HG03196 (cell line): ENCODE results near the gene NTRK3.
"Not testable (repeated sequence)": the region's sequence is repeated elsewhere in the genome, so short reads cannot be mapped to it uniquely, and the experiment has no call there.

Source experiments
- ATAC-seq: cut with Tn5 transposase; IDR thresholded peaks from one replicate; pipeline ENCODE4 v1.9.1; 2021; ENCODE audit not compliant: unreplicated experiment

The NTRK3 gene

DNA sequence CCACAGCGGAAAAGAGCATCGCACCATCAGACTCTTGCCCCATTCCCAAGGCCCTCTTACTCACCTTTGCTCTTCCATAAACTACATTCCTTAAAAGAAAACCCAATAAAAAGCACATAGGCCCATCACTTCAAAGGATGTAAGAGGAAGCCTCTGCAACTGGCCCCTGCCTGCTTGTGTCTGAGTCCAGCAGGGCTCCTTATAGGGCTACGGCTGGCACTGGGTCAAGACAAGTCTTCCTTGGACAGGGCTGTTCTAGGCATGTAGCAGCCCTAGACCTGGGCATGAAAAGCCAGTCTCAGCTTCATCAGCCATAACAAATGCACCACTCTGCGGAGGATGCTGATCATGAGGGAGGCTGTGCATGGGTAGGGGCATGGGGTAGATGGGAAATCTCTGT, 218.3 kb downstream of the NTRK3 start:
- no peak for ATAC-seq

GRCh38 chr15:88036154-88036839, 220.2 kb downstream of the NTRK3 start:
- no peak for ATAC-seq

DNA sequence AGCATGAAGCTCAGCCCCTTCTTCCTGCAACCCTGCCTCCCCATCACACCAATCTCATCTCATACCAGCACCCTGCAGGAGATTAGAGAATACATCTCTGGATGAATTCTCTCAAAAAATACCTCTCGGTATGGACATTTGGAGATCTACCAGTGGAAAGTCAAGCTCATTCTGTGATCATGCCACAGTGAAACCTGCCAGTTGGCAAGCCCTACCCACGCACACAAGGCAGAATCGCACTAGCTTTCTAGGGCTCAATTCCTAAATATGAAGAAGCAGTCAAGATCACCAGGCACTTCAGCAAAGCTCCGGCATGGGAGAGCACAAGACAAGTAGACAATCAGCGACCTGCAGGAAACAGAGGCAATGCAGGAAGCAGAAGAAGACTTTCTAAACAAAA, 221.2 kb downstream of the NTRK3 start:
- no peak for ATAC-seq

DNA sequence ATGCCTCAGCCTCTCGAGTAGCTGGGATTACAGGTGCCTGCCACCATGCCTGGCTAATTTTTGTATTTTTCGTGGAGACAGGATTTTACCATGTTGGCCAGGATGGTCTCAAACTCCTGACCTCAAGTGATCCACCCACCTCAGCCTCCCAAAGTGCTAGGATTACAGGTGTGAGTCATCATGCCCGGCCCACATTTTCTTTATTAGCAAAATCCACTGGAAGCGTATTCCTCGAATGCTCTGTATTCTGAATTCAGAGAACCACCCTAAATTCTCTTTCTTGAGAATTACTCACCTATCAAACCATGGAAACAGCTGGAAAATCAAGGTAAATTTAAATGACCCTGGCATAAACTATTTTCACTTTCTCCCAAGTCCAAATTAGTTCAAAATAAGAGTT, 223.1 kb downstream of the NTRK3 start:
- ATAC-seq = not testable (repeated sequence)

DNA sequence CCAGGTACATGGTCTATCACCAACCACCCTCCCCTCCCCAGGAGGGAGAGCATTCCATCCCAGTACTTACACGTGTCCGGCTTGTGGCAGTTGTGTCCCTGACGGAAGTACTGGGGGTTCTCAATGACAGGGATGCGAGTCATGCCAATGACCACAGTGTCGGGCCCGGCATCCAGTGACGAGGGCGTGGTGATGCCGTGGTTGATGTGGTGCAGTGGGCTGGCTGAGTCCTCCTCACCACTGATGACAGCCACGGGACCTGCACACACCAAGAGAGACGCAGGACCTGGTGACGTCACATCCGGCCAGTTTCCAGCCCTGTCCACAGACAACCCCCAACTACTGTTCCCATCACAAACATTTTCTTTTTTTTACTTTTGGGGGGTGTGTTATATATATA, 223.8 kb downstream of the NTRK3 start:
- no peak for ATAC-seq

GRCh38 chr15:88031461-88031860, 225.1 kb downstream of the NTRK3 start:
- ATAC-seq = no peak

- ATAC-seq = no peak
Observed at GRCh38 chr15:88029696-88030095, 226.8 kb downstream of the NTRK3 start.

DNA sequence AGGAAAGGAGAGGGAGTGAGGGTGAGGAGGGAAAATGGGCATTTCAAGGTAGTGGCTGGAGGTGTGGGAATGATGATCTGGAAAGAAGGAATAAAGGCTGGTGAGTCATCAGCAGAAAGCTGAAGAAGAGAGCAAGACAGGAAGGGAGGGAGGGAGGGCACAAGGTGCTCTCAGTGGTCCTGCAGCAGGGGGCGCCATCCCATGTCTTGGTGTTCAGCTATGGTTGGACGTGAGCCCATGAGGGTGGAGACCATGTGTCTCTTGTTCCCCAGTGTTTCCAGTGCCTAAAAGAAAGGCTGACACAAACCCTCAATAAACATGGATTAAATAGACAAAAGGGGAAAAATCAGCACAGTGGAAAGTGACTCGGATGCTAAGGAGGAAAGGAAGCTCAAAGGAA, 228.5 kb downstream of the NTRK3 start:
- ATAC-seq = no peak

- ATAC-seq = no peak
Observed at GRCh38 chr15:88023914-88024313, 232.6 kb downstream of the NTRK3 start.

- ATAC-seq = no peak
Observed at GRCh38 chr15:88022716-88023115, 233.8 kb downstream of the NTRK3 start.

DNA sequence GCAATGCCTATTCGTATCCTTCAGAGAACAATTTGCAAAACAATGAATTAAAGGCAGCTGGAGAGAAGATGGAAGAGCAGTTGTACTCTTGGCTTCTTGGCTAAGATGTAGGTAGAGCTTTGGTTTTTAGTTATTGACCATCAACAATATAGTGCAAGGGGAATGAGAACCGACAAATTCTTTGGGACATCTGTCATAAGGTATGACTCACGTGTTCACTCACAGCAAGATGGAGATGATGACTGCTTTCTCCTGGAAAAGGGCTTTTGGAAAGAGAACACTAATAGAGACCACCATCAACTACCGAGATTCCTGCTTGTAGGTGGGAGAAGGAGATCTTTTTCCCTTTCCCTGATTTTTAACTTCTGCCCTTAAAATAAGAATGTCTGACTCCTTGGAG, 234.9 kb downstream of the NTRK3 start:
- no peak for ATAC-seq

DNA sequence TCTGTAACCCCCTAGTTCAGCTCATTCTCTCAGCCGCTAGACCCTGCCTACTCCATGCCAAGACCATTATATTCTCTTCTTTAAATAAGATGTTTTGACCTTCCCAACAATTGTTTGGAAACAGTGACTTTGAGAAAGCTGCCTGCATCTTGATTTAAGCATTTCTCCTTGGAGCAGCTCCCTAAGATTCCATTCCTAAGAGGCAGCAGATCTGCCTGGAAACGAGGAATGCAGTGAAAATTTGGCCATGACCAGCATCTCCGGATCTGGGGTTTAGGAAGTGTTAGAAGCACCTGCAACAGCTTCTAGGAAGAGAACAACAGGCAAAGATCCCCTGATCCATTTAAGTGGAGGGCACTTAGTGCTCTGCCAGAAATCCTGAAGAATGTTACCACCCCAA, 235.7 kb downstream of the NTRK3 start:
- ATAC-seq = no peak

GRCh38 chr15:88019656-88020055, 236.9 kb downstream of the NTRK3 start:
- ATAC-seq = no peak

DNA sequence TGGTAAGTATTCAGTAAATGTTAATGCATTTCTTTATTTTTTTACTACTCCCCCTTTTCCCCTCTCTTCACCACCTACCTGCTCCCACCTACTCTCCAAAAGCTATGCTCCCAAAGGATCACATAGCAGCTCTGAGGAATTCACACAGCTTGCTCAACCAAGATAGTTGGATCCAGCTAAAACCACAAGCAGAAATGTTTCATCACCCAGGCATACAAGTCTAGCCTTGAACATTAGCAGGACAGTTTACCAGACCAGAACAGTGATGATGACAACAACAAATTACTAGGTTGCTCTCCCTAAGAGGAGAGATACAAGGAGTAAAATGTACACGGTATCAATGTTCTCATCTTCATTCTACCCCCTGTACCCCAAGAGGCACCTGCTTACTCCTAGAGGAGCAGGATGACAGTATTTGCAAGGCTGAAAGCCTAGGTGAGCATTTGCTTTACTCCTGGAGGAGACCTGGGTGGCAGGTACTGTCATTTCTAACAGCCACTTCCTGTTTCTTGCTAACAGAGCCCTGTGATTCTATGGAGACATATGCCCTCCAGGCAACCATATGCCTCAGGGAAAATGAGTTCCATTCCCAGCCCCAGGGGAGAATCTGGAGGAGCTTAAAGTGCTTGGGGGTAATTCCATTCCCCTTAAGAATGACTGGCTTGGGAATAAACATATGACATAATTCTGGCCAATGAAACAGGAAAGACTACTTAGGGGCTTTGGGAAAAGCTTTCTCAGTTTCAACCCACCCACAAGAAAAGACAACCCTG, 237.5 kb downstream of the NTRK3 start:
- ATAC-seq = no peak

DNA sequence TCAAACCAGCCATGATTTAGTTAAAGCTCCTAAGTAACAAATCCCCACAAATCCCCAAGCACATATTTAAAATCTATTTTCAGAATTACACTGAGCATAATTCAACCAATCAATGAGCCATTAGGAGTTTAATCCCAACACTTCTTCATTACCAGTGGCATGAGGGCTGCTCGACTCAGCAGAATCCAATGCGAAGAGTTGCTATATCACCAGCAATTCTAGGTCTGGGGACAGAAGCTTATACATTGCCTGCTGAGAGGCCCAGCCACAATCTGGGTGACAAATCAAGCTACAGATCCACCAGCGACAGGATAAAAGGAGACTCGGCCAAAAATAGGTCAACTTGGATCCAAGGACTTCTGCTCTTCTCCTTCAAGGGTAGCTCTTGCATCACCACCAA, 238.8 kb downstream of the NTRK3 start:
- ATAC-seq = no peak

GRCh38 chr15:88016406-88016805, 240.1 kb downstream of the NTRK3 start:
- no peak for ATAC-seq

DNA sequence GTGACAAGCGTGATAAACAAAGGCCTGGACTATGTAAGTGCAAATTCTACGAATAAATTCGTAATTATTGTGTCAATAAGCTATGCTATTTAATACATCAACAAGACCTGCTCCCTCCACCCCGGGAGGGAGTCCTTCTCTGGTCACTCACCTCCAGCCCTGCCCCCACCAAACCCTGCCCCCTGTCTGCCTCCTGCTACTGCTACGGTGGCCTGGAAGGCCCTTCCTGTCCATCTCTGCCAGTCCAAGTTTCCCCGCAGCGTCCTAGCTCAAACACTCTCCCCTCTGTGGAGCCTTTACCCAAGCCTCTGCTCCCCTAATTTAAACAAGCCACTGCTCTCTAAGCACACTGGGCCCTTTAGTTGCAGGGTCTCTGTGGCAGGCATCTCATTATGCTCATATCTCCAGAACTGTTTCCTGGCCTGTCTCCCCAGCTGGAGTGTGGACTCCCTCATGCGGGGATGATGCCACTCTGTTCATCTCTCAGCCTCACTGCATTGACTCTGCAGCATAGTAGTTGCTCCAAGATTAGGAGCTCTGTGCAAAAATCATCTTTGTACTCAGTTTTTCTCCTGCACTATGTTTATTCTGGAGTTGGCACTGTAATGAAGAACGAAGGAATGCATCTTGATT, 241.2 kb downstream of the NTRK3 start:
- ATAC-seq = no peak

- ATAC-seq = no peak
Observed at GRCh38 chr15:88014454-88015160, 241.9 kb downstream of the NTRK3 start.

DNA sequence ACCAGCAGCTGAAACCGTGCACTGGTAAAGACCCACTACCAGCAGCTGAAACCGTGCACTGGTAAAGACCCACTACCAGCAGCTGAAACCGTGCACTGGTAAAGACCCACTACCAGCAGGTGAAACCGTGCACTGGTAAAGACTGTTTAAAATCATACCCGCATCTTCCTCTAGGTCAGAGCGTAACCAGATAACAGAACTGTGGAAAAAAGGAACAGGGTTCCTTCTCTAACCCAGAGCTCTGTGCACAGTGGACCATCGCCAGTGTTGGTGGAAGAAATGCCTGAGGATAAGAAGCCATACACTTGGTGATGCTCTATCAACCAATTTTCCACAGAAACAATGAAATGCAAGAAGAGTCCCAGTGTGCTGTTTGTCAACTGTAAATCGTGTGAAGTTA, 243.4 kb downstream of the NTRK3 start:
- no peak for ATAC-seq

- no peak for ATAC-seq
Observed at GRCh38 chr15:88012688-88013087, 243.9 kb downstream of the NTRK3 start.

DNA sequence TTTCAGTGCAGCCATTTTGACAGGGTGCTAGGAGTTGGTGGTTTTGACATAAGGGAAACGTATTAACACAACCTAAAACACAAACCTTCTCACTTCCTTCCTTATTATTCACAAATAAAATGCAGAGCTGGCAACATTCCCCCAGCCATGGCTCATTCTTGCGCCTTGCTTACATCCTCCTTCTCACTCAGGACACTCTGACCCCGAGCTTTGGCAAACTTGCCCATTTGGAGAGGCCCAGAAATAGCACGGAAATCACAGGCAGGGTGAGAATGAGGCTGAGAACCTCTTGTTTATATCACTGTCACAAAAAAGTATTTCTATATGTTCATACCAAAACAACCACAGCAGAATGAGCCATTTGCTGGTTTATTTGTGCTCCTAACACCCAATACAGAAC, 244.3 kb downstream of the NTRK3 start:
- ATAC-seq = no peak

DNA sequence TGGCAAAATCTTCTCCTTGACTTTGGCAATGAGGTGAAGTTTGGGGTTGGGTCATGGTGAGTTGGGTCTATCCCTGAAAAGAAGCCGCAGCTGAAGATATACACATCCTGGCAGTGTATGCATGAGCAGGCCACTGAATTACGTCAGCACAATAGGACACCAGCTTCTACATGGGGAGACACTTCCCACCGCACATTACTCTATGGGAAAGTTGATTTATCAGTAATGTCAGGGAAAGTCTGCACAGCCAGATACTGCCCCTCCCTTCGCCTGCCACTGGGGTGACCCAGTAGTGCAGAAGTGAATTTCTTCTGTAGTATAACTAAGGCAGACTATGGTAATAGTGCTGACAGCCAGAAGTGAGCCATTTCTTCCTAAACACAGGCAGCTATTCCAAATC, 245.0 kb downstream of the NTRK3 start:
- no peak for ATAC-seq
